PC-9 (cell line): ENCODE measurements around the gene IL12A. TPM values are rescaled to one million over a fixed set of nuclear protein-coding genes. Genes with fewer than 3 reads are reported as not detected.

ENCODE experiments used
- BruUV-seq: library from RNA; stranded (reverse); fragments of 400-500 nt; replicated peaks from 2 replicates; lab custom pipeline; 2021; lab: Mats Ljungman, UMichigan
- CTCF ChIA-PET: fragments of 300-600 bp; sonication (Branson Sonifier 250); formaldehyde crosslinking; loops from one replicate; lab custom pipeline; 2022; ENCODE audit warnings: antibody characterized with exemption; lab: Charles Lee
- POLR2A ChIA-PET: fragments of 300-600 bp; sonication (Branson Sonifier 250); formaldehyde crosslinking; loops from one replicate; lab custom pipeline; 2022; ENCODE audit warnings: antibody characterized with exemption; ENCODE audit not compliant: unreplicated experiment; lab: Charles Lee
- DNase-seq, 2 experiments: peaks; one replicate each; pipeline versions ENCODE4 v3.0.0 to v3.0.0-alpha.2; 2015 to 2022; ENCODE audit warnings: mixed read lengths in 1 of 2
- H2AFZ ChIP-seq: fragments of 200-600 bp; sonication (generic); 2 replicates; pipeline ENCODE4 v1.8.1; 2017; ENCODE audit warnings: antibody characterized with exemption
- H3F3A ChIP-seq: fragments of 200-600 bp; sonication (generic); 2 replicates; pipeline ENCODE4 v1.8.1; 2017; ENCODE audit warnings: antibody characterized with exemption, mild to moderate bottlenecking, low read depth; ENCODE audit not compliant: insufficient read depth
- H3K27ac ChIP-seq: fragments of 200-600 bp; sonication (generic); 2 replicates; pipeline ENCODE4 v1.6.1; 2016; ENCODE audit warnings: mixed run types
- H3K27me3 ChIP-seq: fragments of 200-600 bp; sonication (generic); 2 replicates; pipeline ENCODE4 v1.6.1; 2016; ENCODE audit warnings: low read depth, mixed run types; ENCODE audit not compliant: insufficient read depth
- H3K36me3 ChIP-seq: fragments of 200-600 bp; sonication (generic); 2 replicates; pipeline ENCODE4 v1.6.1; 2016; ENCODE audit warnings: low read depth, mixed run types
- H3K4me1 ChIP-seq: fragments of 200-600 bp; sonication (generic); replicated peaks from 2 replicates; pipeline ENCODE4 v1.6.1; 2016; ENCODE audit warnings: mixed run types; ENCODE audit not compliant: insufficient read depth
- H3K4me2 ChIP-seq: fragments of 200-600 bp; sonication (generic); 2 replicates; pipeline ENCODE4 v1.6.1; 2017; ENCODE audit warnings: mixed run types
- H3K4me3 ChIP-seq: fragments of 200-600 bp; sonication (generic); 2 replicates; pipeline ENCODE4 v1.6.1; 2016; ENCODE audit warnings: mixed run types
- H3K79me2 ChIP-seq: fragments of 200-600 bp; sonication (generic); 2 replicates; pipeline ENCODE4 v1.6.1; 2017; ENCODE audit warnings: low read depth, mixed run types
- H3K9me2 ChIP-seq: fragments of 200-600 bp; sonication (generic); 2 replicates; pipeline ENCODE4 v1.8.1; 2017; ENCODE audit warnings: mild to moderate bottlenecking; ENCODE audit not compliant: insufficient read depth
- H3K9me3 ChIP-seq: fragments of 200-600 bp; sonication (generic); 2 replicates; pipeline ENCODE4 v1.8.1; 2016; ENCODE audit warnings: low read depth; ENCODE audit not compliant: insufficient read depth
- H4K20me1 ChIP-seq: fragments of 200-600 bp; sonication (generic); 2 replicates; pipeline ENCODE4 v1.8.1; 2017; ENCODE audit not compliant: insufficient read depth
- CTCF ChIP-seq: fragments of 200-600 bp; sonication (generic); conservative IDR thresholded peaks from 2 replicates; pipeline ENCODE4 v1.6.1; 2017; ENCODE audit warnings: mixed run types, antibody characterized with exemption, mild to moderate bottlenecking, moderate library complexity
- EZH2 ChIP-seq: fragments of 200-600 bp; sonication (generic); IDR thresholded peaks from 2 replicates; pipeline ENCODE4 v1.8.0; 2017; ENCODE audit warnings: antibody characterized with exemption, low read depth
- intact Hi-C: fragments of 100-400 bp; cut with micrococcal nuclease; formaldehyde crosslinking; loops from one replicate; pipeline ENCODE4 v1.10.0; 2022; ENCODE audit not compliant: unreplicated experiment
- total RNA-seq: library from RNA; stranded (reverse); gene quantifications from 2 replicates; pipeline ENCODE4 v1.2.3, GENCODE V29; 2021

IL12A gene
- total RNA-seq, 1 experiment from 2014 or later = 0.28 TPM

- Histone ChIP-seq H3F3A (no peaks in the 10 kb centered on the region), H2AFZ (no peak overlapping the region), H3K9me3 (peaks cover 11% of the 10 kb centered on the region), H3K79me2 (no peaks in the 10 kb centered on the region), H3K4me3 (no peak overlapping the region), H3K27ac (no peak overlapping the region), H3K36me3 (no peaks in the 10 kb centered on the region), H3K27me3 (no peaks in the 10 kb centered on the region), H3K4me2 (no peak overlapping the region), H3K4me1 (no peaks in the 10 kb centered on the region), H4K20me1 (no peaks in the 10 kb centered on the region), H3K9me2 (no peaks in the 10 kb centered on the region)
- no TSS peak for BruUV-seq
- intact Hi-C loops = no loop called here
- no peak for DNase-seq
- POLR2A ChIA-PET = no interaction called here
- TF ChIP-seq EZH2 = no peak
- TF ChIP-seq CTCF = no peak
- CTCF ChIA-PET = no interaction called here
These were observed 10.3 kb upstream of the IL12A start for GRCh38 chr3:159978353-159978752.

GRCh38 chr3:159978918-159979703 is 9.5 kb upstream of the IL12A start:
- Histone ChIP-seq H3K9me3 (peaks cover 11% of the 10 kb centered on the region), H3K4me2 (no peak overlapping the region), H4K20me1 (no peaks in the 10 kb centered on the region), H3F3A (no peaks in the 10 kb centered on the region), H3K9me2 (no peaks in the 10 kb centered on the region), H2AFZ (no peak overlapping the region), H3K4me3 (no peak overlapping the region), H3K27ac (no peak overlapping the region), H3K79me2 (no peaks in the 10 kb centered on the region), H3K27me3 (no peaks in the 10 kb centered on the region), H3K36me3 (no peaks in the 10 kb centered on the region), H3K4me1 (no peaks in the 10 kb centered on the region)
- POLR2A ChIA-PET = interaction anchor here (0.6 kb wide), 1 partner anchor 1039 kb away, joined by 5 read pairs; no protein-coding TSS in a partner anchor
- BruUV-seq = no TSS peak
- CTCF ChIA-PET = no interaction called here
- DNase-seq = no peak
- no peak for TF ChIP-seq CTCF
- intact Hi-C loops = no loop called here

GRCh38 chr3:159982442-159982974 is 6.1 kb upstream of the IL12A start:
- TF ChIP-seq EZH2 (no peak), CTCF (no peak)
- H3K36me3 ChIP-seq = no peaks in the 10 kb centered on the region
- BruUV-seq = no TSS peak
- H3K4me3 ChIP-seq = no peak overlapping the region
- H3K79me2 ChIP-seq = no peaks in the 10 kb centered on the region
- no peak overlapping the region for H3K27ac ChIP-seq
- H3K4me1 ChIP-seq = no peaks in the 10 kb centered on the region
- ChIA-PET POLR2A (no interaction called here), CTCF (interaction anchor here (0.6 to 1.0 kb wide), 2 partner anchors 21 to 410 kb away, joined by 3 to 4 read pairs; no protein-coding TSS in a partner anchor)
- intact Hi-C loops = no loop called here
- H4K20me1 ChIP-seq = no peaks in the 10 kb centered on the region
- H3K9me2 ChIP-seq = no peaks in the 10 kb centered on the region
- H3F3A ChIP-seq = no peaks in the 10 kb centered on the region
- no peaks in the 10 kb centered on the region for H3K27me3 ChIP-seq
- no peak overlapping the region for H3K4me2 ChIP-seq
- peaks cover 11% of the 10 kb centered on the region for H3K9me3 ChIP-seq
- no peak for DNase-seq
- peak overlapping the region; percentile 49; the same call in 1 of the 2 replicates for H2AFZ ChIP-seq
